ENCODE results near the gene ATPAF1.
"Not testable (repeated sequence)": the region's sequence is repeated elsewhere in the genome, so short reads cannot be mapped to it uniquely, and the experiment has no call there.

ATPAF1 gene

GRCh38 chr1:46667782-46668760, at the start of gene ATPAF1:
ATPAF1 (minus strand) TSS chr1:46668364; CDS start chr1:46668322, 42 bp downstream.
- peak; percentile 57 to 74 for DNase-seq

- no peak for DNase-seq
Measured at GRCh38 chr1:46717654-46718053, 49.5 kb upstream of the ATPAF1 start.

- DNase-seq, result no peak
Measured at GRCh38 chr1:46714976-46715375, 46.8 kb upstream of the ATPAF1 start.

- no peak for DNase-seq
Measured at GRCh38 chr1:46708121-46708520, 40.0 kb upstream of the ATPAF1 start.

- no peak for DNase-seq
Measured at GRCh38 chr1:46705408-46705807, 37.2 kb upstream of the ATPAF1 start.

- DNase-seq, result no peak
Measured at GRCh38 chr1:46703927-46704641, 35.9 kb upstream of the ATPAF1 start.

- DNase-seq, result peak in 1 of 2 donors; percentile 15
Measured at GRCh38 chr1:46699666-46700065, 31.5 kb upstream of the ATPAF1 start.

GRCh38 chr1:46697053-46697452, 28.9 kb upstream of the ATPAF1 start:
- DNase-seq, result no peak

GRCh38 chr1:46694676-46695075, 26.5 kb upstream of the ATPAF1 start:
- not testable (repeated sequence) for DNase-seq

- no peak for DNase-seq
Measured at GRCh38 chr1:46692811-46693770, 24.9 kb upstream of the ATPAF1 start.

- no peak for DNase-seq
Measured at GRCh38 chr1:46691997-46692790, 24.0 kb upstream of the ATPAF1 start.

GRCh38 chr1:46690931-46691421, 22.8 kb upstream of the ATPAF1 start:
- DNase-seq, result no peak

GRCh38 chr1:46689897-46690296, 21.7 kb upstream of the ATPAF1 start:
- DNase-seq, result no peak

- DNase-seq, result no peak
Measured at GRCh38 chr1:46689356-46689755, 21.2 kb upstream of the ATPAF1 start.

- DNase-seq, result no peak
Measured at GRCh38 chr1:46687921-46688509, 19.9 kb upstream of the ATPAF1 start.

GRCh38 chr1:46687093-46687659, 19.0 kb upstream of the ATPAF1 start:
- DNase-seq, result no peak

- no peak for DNase-seq
Measured at GRCh38 chr1:46686255-46686654, 18.1 kb upstream of the ATPAF1 start.

- no peak for DNase-seq
Measured at GRCh38 chr1:46684670-46685069, 16.5 kb upstream of the ATPAF1 start.

- no peak for DNase-seq
Measured at GRCh38 chr1:46682064-46682463, 13.9 kb upstream of the ATPAF1 start.

GRCh38 chr1:46681333-46682034, 13.3 kb upstream of the ATPAF1 start:
- DNase-seq, result no peak

Data from CD4-positive, alpha-beta T cell treated with Interferon alpha-2 for 1 hour (primary cell).